ENCODE data around the gene NPB.

GRCh38 chr17:81940538-81941483 lies 38.8 kb downstream of the NPB start:
- TF ChIP-seq POLR2A (IDR thresholded peaks at IDR 0.05; ENCODE audit: low read depth, low read length) (no peak), POLR2AphosphoS5 (IDR thresholded peaks at IDR 0.05; ENCODE audit: low read depth, low read length) (no peak), PAX5 (IDR thresholded peaks at IDR 0.05; ENCODE audit: insufficient read depth, low read length, severe bottlenecking) (no peak)
